ENCODE measurements around the gene EPB41.
"Not testable (repeated sequence)": the region's sequence is repeated elsewhere in the genome, so short reads cannot be mapped to it uniquely, and the experiment has no call there.

The EPB41 gene

DNA sequence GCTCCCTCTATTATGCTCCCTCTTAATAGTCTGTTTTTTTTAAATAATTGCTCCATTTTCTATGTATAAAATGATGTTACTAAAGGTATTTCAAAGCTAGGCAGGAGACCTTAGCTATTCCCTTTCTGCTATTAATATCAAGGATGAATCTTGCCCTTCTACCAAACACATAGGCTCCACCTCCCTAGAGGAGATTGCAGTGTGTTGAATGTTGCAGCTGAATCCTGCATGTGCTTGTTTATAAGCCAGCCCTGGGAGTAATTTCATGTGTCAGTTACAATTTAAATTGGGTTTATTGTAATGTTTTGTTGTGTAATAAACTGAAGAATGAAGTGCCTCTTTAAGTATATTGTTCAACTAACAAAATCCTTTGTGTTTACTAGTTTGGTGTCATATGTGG is 143.3 kb downstream of the EPB41 start:
- DNase-seq: no peak

DNA sequence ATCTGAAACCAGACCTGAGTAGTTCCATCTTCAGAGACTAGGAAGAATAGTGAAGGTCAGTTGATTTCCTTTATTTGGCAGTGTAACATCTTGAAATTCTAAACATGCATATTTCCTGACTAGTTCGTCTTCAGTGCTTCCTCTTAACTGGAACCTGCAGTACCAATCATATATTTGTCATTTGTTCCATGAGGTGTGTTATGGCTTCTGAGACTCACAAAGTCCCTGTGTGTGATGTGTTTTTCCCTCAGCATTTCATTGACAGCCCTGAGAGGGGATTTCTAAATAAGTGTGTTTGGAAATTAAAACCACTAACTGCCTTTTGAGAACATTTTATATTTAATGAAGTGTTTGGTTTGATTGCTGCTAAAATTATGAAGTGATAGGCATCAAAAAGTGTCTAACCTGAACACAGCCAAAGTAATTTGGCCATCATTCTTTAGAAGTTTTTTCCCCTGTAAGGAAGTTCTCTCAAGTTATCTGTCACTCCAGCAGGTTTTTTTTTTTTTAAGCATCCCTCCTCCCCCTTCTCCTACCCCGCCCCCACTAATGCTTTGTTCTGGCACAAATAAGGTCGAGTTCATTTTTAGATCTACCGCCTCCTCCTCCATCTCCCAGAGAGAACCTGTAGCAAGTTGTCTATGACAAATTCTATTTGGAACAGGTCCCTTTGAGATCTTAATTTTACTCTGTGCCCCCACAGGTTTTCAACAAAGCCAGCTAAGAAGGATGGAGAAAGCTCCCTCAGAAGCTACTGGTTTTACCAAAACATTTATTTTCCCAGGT is 148.0 kb downstream of the EPB41 start:
- DNase-seq: no peak

DNA sequence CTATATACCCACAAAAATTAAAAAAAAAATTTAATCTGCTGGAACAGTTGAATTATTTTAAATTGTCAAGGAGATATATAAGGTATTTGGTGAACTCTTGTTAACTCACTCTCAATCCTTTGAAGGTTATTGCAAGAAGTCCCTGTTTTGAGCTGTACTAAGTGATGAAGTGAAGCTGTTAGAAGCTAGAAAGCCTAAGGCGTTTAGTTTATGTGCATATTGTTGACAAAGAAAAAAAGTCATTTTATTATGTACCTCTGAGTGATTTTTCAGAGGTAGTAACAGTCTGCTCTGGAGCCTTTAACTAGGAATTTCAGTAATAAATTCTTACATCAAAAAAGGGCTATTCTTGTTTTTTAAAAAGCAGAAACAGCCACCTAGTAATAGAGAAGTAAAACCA is 149.7 kb downstream of the EPB41 start:
- DNase-seq: no peak

DNA sequence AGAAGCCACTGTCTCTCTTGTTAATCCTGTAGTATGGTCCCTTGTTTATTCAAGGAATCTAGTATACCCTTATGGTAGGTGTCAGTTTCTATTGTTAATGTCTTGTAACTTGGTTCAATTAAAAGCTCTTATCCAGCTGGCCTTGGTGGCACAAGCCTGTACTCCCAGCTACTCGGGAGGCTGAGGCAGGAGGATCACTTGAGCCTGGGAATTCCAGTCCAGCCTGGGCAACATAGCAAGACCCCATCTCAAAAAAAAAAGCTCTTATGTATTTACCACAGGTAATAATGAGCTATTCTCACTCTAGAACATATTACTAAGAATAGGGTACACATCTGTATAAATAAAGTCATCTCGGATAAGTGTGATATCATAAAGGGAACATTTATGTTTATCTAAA is 162.8 kb downstream of the EPB41 start:
- DNase-seq: no peak

DNA sequence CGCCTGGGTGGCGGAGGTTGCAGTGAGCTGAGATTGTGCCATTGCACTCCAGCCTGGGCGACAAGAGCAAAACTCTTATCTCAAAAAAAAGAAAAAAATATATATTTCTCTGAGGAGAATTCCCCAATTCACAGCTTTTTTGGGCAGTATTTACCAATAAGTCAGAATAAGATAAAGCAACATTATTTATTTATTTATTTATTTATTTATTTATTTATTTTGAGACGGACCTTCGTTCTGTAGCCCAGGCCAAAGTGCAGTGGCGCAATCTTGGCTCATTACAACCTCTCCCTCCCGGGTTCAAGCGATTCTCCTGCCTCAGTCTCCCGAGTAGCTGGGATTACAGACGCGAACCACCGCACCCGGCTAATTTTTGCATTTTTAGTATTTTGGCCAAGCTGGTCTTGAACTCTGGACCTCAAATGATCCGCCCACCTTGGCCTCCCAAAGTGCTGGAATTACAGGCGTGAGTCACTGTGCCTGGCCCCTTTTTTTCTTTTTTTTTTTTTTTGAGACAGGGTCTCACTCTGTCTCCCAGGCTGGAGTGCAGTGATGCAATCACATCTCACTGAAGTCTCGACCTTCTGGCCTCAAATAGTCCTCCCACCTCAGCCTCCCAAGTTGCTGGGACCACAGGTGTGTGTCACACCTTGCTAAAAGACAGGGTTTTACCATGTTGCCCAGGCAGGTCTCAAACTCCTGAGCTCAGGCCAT is 165.7 kb downstream of the EPB41 start:
- not testable (repeated sequence) for DNase-seq

DNA sequence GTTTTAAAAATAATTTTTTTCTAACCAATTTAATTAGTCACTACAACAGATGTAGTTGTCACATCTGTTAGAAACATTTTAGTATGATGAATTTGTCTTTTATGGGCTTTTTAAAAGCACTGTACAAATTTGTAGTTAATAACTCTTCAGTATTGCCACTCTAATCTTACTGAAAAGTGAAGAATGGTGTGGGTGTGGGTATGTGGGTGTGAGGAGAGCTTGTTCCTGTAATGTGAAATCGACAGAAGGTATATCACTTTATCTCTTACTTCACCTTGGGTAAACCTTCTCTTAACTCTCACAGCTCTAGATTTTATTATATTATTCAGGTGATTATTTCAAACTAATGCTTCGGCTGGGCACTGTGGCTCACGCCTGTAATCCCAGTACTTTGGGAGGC is 166.8 kb downstream of the EPB41 start:
- no peak for DNase-seq

DNA sequence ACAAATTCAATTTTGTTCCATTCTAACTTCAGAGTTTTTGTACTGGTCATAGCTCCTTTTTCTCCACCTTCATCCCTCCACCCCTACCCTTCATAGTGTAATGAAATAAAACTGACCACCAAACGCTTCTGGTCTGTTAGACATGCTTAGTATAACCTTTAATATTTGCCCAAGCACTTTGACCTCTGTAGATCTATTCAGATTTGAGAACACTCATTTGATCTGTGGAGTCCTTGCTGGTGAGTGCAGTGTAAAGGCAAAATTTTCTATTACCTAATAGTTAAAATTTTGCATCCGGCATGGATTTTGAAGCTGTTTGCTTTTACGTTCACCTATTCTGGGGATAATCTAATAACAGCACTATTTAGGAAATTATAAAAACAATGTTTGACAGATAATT is 168.2 kb downstream of the EPB41 start:
- DNase-seq: no peak

DNA sequence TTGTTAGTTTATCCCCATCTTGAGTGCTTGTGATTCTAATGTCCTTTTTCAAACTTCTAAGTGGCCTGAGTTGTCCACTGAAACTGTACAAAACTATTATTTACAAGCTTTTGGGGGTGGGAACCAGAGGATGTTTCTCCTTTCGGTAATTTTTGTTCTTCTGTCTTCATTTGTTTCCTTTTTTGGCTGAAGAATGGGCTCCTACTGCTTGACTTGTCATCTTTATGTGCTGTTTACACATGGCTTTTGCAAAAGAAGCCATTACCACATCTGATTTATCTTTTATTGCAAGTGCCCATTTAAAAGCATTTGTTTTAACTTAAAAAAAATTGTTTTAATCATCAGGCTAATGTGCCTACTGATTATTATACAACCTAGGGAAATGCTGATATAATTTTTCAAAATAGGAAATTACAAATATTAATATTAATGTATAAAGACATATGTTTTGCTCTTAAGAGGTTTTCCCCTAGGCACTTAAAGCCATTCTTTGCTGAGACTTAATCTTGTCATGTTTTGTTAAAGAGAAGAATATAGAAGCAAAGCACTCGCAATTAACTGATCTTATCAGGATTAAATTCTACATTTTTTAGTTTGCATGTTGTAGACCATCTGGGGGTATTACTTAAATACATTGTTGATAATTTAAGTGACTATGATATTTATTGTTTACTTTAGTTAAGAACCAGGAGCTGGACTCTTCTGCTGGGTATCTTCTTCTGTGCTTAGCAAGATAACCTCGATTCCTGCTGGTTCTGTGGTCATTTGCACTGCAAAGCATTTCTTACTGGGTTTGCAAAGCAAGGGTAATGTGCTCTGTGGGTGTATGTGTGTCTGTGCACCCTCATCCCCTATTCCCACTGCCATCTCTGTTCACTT is 169.2 kb downstream of the EPB41 start:
- no peak for DNase-seq

DNA sequence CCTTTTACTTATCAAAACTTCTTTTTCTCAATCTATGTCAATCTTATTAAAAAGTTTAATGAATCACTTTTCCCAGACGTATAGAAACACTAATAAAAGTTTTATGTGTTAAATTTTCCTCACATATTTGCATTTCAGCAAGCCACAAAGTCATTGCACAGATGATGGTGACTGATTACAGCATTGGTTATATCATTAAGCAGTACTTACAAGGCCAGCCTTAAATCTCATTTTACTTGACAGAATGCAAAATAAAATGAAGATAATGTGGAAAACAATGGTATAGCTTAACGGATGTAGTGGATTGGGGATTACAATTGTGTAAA is 169.8 kb downstream of the EPB41 start:
- DNase-seq: no peak

DNA sequence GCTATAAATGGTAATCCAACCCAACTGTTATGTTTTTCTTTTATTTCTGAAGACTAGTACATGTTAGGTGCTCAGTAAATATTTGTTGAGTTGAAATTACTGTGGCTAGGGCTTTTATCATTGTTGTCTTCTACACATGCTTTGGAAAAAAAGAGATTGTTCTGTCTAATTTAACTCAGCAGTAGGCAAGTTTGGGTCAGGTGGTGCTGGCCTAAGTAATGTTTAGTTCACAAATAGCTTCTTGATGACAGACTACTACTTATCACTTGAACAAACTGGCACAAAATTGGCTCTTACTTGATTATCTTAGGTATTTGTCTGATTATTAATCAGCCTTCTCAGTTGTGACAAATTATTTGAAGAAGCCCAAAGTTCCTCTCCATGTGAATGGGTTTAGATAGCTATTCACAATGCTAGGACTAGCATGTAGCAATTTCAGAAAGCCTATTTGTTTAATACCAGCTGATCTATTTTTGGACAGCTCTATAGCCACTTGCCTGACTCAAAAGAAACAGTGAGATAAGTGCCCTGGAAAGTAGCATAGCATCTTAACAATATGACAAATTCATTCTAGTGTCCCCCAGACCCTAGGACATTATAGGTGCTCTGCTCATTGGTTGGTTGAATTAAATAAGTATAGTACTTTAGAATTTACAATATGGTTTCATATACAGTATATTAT is 176.7 kb downstream of the EPB41 start:
- DNase-seq: no peak

DNA sequence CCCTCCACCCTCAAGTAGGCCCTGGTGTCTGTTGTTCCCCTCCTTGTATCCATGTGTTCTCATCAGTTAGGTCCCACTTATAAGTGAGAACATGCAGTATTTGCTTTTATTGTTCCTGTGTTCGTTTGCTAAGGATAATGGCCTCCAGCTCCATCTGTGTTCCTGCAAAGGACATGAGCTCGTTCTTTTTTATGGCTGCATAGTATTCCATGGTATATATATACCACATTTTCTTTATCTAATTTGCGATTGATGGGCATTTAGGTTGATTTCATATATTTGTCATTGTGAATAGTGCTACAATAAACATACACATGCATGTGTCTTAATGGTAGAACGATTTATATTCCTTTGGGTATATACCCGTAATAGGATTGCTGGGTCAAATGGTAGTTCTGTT is 178.3 kb downstream of the EPB41 start:
- DNase-seq: not testable (repeated sequence)

DNA sequence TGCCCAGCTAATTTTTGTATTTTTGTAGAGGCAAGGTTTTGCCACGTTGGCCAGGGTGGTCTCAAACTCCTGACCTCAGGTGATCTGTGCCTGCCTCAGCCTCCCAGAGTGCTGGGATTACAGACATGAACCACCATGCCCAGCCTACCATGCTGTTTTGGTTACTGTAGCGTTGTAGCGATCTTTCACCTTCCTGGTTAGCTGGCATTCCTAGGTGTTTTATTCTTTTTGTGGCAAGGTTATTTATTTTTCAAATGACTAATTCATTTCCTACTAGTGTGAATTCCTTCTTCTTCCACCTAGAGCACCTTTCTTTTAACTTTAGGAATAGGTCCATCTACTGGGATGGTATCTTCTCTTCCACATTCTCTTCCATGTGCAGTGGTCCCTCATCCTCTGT is 180.1 kb downstream of the EPB41 start:
- DNase-seq: no peak

DNA sequence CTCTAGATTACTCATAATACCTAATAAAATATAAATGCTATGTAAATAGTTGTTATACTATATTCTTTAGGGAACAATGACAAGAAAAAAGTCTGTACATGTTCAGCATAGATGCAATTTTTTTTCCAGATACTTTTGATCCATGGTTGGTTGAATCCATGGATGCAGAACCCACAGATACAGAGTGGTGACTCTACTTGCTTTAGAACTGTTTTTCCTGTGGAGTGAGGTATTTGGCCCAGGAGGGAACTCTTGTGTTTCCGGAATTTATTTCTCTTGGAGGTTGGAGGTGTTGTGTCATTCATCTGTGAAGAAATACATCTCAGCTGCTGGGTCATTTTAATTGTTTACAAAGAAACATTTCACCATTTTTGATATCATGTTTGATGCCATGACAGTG is 180.6 kb downstream of the EPB41 start:
- no peak for DNase-seq

DNA sequence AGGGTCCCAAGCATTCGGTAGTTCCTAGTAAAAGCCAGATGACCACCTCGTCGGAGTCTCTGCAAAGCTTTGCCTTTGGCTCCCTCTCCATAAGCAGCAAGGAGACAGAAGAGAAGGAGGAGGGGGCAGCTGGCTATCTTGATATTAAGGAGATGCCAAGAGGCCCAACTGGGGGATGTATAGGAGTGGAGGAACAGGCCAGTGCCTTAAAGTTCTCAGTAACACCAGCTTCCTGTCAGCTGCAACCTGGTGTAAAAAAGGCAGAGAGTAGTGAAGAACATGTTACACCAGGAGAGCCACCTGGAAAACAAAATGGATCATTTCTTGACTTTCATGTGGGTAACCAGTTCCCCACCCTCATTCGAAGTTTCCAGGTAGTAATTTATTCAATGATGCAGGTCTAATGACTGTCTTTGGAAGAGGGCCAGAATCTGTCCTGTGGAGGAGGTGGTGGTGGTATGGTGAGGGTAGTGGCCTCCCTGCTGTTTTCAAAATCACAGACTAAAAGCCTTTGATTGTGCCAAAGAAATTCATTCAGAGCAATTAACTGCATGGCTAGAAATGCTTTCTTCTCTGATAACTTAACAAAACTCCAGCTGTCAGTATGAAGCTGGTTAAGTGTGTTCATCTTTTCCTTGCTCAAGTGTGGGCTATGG is 182.0 kb downstream of the EPB41 start:
- no peak for DNase-seq

DNA sequence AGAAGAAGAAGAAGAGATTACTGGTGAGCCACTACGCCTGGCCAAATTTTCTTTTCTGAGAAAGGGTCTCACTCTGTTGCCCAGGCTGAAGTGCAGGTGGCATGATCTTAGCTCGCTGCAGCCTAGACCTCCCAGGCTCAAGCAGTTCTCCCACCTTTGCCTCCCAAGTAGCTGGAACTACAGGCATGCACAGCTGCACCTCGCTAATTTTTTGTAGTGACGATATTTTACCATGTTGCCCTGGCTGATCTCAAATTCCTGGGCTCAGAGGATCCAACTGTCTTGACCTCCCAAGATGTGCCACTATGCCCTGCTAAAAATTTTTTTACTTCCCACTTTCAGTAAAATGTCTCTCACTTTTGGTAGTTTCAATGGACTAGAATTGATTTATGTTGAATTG is 184.9 kb downstream of the EPB41 start:
- no peak for DNase-seq

DNA sequence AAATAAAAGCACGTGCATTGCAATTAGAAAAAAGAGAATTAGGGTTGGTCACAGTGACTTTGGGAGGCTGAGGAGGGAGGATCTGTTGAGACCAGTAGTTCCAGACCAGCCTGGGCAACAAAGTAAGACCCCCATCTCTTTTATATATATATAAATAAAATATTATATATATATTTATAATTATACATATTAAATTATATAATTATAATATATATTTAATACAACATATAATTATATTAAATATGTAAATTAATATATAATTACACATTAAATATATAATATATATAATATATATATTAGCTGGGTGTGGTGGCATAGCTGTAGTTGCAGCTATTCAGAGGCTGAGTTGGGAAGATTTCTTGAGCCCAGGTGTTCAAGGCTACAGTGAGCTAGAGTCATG is 186.1 kb downstream of the EPB41 start:
- no peak for DNase-seq

DNA sequence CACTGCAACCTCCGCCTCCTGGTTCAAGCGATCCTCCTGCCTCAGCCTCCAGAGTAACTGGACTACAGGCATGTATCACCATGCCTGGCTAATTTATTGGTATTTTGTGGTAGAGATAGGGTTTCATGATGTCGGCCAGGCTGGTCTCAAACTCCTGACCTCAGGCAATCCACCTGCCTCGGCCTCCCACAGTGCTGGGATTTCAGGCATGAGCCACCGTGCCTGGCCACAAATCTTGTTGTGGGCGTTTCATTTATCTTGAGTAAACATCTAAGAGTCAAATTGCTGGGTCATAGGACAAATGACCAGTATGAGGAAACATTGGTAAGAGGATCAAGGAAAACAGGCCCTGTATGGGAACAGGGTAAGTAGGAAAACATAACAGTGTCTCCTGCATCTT is 191.5 kb downstream of the EPB41 start:
- DNase-seq: no peak

DNA sequence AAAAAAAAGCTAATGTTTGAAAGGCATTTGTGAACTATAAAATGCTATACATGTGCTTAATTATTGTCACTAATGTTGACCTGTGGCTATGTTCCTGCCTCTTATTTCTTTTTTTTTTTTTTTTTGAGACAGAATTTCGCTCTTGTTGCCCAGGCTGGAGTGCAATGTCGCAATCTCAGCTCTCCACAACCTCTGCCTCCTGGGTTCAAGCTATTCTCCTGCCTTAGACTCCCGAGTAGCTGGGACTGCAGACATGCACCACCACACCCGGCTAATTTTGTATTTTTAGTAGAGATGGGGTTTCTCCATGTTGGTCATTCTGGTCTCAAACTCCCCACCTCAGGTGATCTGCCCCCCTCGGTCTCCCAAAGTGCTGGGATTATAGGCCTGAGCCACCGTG is 193.7 kb downstream of the EPB41 start:
- DNase-seq: not testable (repeated sequence)

DNA sequence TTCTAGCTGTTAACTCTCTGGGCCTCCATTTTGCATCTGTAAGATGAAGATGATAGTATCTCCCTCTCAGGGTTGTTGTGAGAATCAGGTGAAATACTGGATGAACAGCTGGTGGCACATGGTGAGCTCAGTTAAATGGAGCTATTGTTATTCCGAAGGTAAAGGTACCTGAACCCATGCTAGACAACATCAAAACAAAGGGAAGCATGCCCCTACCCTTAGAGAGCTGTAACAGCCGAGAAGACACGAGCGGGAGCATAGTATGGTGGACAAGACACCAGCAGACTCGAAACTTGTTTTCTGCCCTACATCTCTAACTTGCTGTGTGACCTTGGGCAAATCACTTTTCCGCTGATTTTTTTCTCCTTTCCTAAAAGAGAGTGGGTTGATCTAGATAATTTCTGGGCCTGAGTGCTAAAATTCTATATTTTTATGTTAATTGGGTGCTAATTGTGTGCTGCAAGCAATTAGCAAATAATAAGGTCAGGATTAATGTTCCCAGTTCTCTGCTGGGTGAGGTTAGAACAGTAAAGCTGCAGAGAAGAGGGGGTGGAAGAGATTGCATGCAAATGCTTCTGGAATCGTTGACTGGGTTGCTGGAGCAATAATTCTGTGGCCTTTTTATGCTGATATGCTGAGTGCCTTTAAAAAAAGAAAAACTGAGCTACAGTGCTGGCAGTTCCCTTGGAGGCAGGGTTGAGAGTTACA is 198.5 kb downstream of the EPB41 start:
- no peak for DNase-seq

DNA sequence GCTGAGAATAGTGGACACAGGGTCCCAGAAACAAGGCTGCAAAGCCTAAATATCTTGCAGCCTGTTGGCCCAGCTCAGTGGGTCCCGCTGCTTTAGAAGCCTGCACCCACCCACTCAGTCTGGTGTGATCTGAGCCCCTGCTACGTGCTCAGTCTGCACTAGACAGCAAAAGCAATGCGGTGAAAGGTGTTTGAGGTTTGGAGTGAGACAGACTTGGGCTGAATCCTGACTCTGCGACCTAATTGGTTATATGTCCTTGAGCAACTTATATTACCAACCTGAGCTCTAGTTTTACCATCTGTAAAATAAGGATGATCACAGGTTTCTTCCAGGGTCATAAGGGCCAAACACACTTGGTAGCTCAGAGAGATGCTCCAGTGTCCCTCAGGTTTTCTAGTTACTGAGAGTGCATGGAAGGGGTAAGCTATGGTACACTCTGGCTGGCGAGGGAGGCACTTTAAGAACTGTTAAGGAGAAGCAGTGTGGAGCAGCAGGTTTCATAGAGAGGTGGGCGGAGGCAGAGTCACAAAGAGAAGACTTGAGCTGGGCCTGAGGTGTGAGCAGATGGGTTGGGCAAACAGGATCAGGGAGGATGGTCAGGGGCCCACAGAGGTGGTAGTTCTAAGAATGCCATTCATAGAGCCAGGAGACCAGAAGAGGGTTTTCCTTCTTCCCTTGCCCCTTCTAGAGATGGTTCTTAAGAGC is 199.2 kb downstream of the EPB41 start:
- no peak for DNase-seq

DNA sequence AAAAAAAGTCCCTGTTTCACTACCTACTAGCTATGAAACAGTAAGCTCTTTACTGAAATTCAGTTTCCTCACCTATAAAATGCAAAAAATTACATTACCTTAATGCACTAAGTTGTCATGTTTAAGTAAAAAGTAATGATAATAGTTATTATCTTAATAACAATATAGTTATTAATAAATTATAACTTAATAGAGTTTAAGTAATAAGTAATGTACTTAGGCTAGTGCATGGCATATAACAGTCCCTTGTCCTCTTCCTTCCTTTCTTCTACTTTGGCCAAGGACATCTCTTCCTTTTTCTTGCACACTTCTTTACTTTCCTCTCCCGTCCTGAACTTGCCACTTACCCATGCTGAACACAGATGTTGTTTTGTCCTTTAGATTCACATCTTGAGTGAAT is 200.3 kb downstream of the EPB41 start:
- DNase-seq: no peak
